Stimulated activated CD8-positive, alpha-beta memory T cell treated with anti-CD3 and anti-CD28 coated beads, Interleukin-15, amount 100 ng/mL, for 4 hours (primary cell): ENCODE results near the gene ZNF532.
"Not testable (repeated sequence)": the region's sequence is repeated elsewhere in the genome, so short reads cannot be mapped to it uniquely, and the experiment has no call there.

ENCODE experiments used
- DNase-seq, 2 donors: peaks; one replicate each; pipeline ENCODE4 v3.0.0-alpha.2; 2020; ENCODE audit warnings: low read depth in 2 of 2

Gene ZNF532

GRCh38 chr18:58998401-58999203 lies 133.9 kb downstream of the ZNF532 start:
- DNase-seq, result no peak

GRCh38 chr18:59001166-59001565 lies 136.5 kb downstream of the ZNF532 start:
- DNase-seq, result no peak

GRCh38 chr18:59001721-59002120 lies 137.0 kb downstream of the ZNF532 start:
- DNase-seq, result no peak

GRCh38 chr18:59002974-59003594 lies 138.4 kb downstream of the ZNF532 start:
- DNase-seq, result no peak

GRCh38 chr18:59005262-59005661 lies 140.6 kb downstream of the ZNF532 start:
- DNase-seq, result no peak

GRCh38 chr18:59006461-59007067 lies 141.9 kb downstream of the ZNF532 start:
- no peak for DNase-seq

- no peak for DNase-seq
Observed at GRCh38 chr18:59008302-59008974, 143.8 kb downstream of the ZNF532 start.

- DNase-seq, result no peak
Observed at GRCh38 chr18:59009846-59010245, 145.2 kb downstream of the ZNF532 start.

GRCh38 chr18:59011289-59011688 lies 146.6 kb downstream of the ZNF532 start:
- no peak for DNase-seq

- no peak for DNase-seq
Observed at GRCh38 chr18:59011786-59012185, 147.1 kb downstream of the ZNF532 start.

GRCh38 chr18:59012815-59013705 lies 148.4 kb downstream of the ZNF532 start:
- no peak for DNase-seq

- no peak for DNase-seq
Observed at GRCh38 chr18:59013744-59014143, 149.1 kb downstream of the ZNF532 start.

GRCh38 chr18:59015531-59016152 lies 151.0 kb downstream of the ZNF532 start:
- no peak for DNase-seq

GRCh38 chr18:59021500-59021899 lies 156.8 kb downstream of the ZNF532 start:
- DNase-seq, result no peak

GRCh38 chr18:59022167-59022945 lies 157.7 kb downstream of the ZNF532 start:
- no peak for DNase-seq

GRCh38 chr18:59024829-59025228 lies 160.2 kb downstream of the ZNF532 start:
- DNase-seq, result no peak

GRCh38 chr18:59025532-59025931 lies 160.9 kb downstream of the ZNF532 start:
- DNase-seq, result not testable (repeated sequence)

GRCh38 chr18:59026364-59026763 lies 161.7 kb downstream of the ZNF532 start:
- DNase-seq, result no peak

GRCh38 chr18:59026831-59027410 lies 162.2 kb downstream of the ZNF532 start:
- DNase-seq, result no peak
